Ascending aorta (tissue), 2 donors: Measurements from ENCODE around the gene NAV2. TPM values are rescaled to one million over a fixed set of nuclear protein-coding genes. Genes with fewer than 3 reads are reported as not detected.

Experiments
- DNase-seq, 2 donors: peaks; one replicate each; pipeline ENCODE4 v3.0.0-alpha.2; 2019; ENCODE audit warnings: low spot score in 2 of 2
- H3K27ac ChIP-seq, 2 donors: fragments of 200-600 bp; sonication (generic); one replicate each; pipeline ENCODE4 v1.5.1; 2016 to 2017; ENCODE audit warnings: mild to moderate bottlenecking in 1 of 2
- H3K27me3 ChIP-seq: fragments of 200-600 bp; sonication (generic); one replicate; pipeline ENCODE4 v1.5.1; 2017
- H3K36me3 ChIP-seq, 2 donors: fragments of 200-600 bp; sonication (generic); one replicate each; pipeline ENCODE4 v1.5.1; 2016
- H3K4me1 ChIP-seq, 2 donors: fragments of 200-600 bp; sonication (generic); one replicate each; pipeline ENCODE4 v1.5.1; 2016 to 2017; ENCODE audit warnings: mild to moderate bottlenecking in 1 of 2
- H3K4me3 ChIP-seq, 2 donors: fragments of 200-600 bp; sonication (generic); one replicate each; pipeline ENCODE4 v1.5.1; 2016 to 2017; ENCODE audit warnings: mild to moderate bottlenecking in 1 of 2
- H3K9me3 ChIP-seq, 2 donors: fragments of 200-600 bp; sonication (generic); one replicate each; pipeline ENCODE4 v1.5.1; 2016
- intact Hi-C: fragments of 100-400 bp; cut with DNase I; formaldehyde crosslinking; loops from one replicate; pipeline ENCODE4 v1.15.1; 2023
- total RNA-seq: library from RNA; depleted of rRNA; stranded (reverse); fragments of >200 nt; gene quantifications from one replicate; pipeline ENCODE4 v1.1.0, GENCODE V29; 2016
- TF ChIP-seq, protein P1 (sequence below), 3 experiments: fragments of 200-600 bp in 2 of 3; fragments of 450-650 bp in 1 of 3; sonication (generic) in 2 of 3; IDR thresholded peaks; one replicate each; pipeline ENCODE4 v1.5.1; 2016 to 2019; ENCODE audit warnings: antibody characterized with exemption in 3 of 3, mild to moderate bottlenecking in 1 of 3, moderate library complexity in 1 of 3

Gene NAV2
- total RNA-seq, 1 donor from 2014 or later: 62.6 TPM

DNA sequence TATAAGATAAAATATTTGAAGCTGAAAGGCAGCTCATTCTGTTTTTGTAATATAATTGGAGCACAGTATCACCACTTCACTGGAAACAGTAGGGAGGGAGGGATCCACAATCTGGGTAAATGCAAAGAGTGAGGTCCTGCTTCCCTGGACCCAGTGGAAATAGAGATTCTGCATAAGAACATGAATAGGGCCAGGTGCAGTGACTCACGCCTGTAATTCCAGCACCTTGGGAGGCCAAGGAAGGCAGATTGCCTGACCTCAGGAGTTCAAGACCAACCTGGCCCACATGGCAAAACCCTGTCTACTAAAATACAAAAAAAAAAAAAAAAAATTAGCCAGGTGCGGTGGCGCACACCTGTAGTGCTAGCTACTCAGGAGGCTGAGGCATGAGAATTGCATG is 303.9 kb downstream of the NAV2 start:
- Histone ChIP-seq H3K27me3 (no peaks in the 10 kb centered on the region), H3K4me3 (no peak overlapping the region), H3K36me3 (peaks cover 0 to 4% of the 10 kb centered on the region in 2 donors), H3K4me1 (no peaks in the 10 kb centered on the region), H3K9me3 (no peaks in the 10 kb centered on the region), H3K27ac (no peak overlapping the region)
- TF ChIP-seq, protein P1, sequence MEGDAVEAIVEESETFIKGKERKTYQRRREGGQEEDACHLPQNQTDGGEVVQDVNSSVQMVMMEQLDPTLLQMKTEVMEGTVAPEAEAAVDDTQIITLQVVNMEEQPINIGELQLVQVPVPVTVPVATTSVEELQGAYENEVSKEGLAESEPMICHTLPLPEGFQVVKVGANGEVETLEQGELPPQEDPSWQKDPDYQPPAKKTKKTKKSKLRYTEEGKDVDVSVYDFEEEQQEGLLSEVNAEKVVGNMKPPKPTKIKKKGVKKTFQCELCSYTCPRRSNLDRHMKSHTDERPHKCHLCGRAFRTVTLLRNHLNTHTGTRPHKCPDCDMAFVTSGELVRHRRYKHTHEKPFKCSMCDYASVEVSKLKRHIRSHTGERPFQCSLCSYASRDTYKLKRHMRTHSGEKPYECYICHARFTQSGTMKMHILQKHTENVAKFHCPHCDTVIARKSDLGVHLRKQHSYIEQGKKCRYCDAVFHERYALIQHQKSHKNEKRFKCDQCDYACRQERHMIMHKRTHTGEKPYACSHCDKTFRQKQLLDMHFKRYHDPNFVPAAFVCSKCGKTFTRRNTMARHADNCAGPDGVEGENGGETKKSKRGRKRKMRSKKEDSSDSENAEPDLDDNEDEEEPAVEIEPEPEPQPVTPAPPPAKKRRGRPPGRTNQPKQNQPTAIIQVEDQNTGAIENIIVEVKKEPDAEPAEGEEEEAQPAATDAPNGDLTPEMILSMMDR (IDR thresholded peaks at IDR 0.05): no peak
- DNase-seq: no peak
- intact Hi-C loops: no loop called here

DNA sequence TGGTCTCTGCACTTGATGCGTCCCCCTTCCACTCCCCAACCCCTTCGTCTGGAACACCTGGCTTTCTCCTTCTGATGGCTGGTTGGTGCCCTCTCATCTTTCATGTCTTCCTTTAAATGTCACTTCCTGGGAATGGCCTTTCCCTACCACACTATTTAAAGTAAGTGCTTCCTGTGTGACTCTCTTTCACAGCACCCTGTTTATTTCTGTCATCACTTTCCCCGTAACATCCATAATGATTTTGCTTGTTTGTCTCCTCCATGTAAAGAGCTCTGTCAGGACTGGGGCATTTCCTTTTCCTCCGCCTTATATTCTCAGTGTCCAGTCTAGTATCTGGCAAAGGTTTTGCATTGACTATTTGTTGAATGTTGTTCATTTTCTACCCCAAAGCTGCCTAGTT is 304.7 kb downstream of the NAV2 start:
- intact Hi-C loops: no loop called here
- H3K27ac ChIP-seq: no peak overlapping the region
- no peaks in the 10 kb centered on the region for H3K36me3 ChIP-seq
- no peak overlapping the region for H3K4me3 ChIP-seq
- DNase-seq: no peak
- H3K4me1 ChIP-seq: no peaks in the 10 kb centered on the region
- no peaks in the 10 kb centered on the region for H3K27me3 ChIP-seq
- TF ChIP-seq, protein P1 (IDR thresholded peaks at IDR 0.05): no peak
- H3K9me3 ChIP-seq: no peaks in the 10 kb centered on the region

DNA sequence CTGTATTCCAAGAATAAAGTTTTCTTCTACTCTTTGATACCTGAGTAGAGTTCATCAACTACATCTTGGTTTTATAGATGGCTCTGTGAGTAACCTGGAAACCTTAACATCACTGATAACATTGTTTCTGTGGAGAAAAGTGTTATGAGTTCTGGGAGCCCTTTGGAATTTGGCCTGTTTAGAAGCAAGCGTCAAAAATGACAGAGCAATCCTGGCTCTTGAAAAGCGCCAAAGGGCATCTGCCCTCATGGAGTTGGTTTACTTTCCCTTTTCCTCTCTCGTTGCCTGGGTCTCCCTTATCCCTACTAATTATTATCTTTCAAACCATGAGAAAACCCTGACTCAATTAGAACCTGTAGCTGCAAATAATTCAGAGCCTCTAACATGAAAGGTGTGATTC is 307.6 kb downstream of the NAV2 start:
- no peak overlapping the region for H3K27ac ChIP-seq
- no peaks in the 10 kb centered on the region for H3K9me3 ChIP-seq
- no peak for DNase-seq
- H3K36me3 ChIP-seq: no peaks in the 10 kb centered on the region
- TF ChIP-seq, protein P1 (IDR thresholded peaks at IDR 0.05): no peak
- H3K4me3 ChIP-seq: no peak overlapping the region
- intact Hi-C loops: no loop called here
- H3K27me3 ChIP-seq: no peaks in the 10 kb centered on the region
- H3K4me1 ChIP-seq: peaks cover 0 to 14% of the 10 kb centered on the region in 2 donors

GRCh38 chr11:20020716-20021115 is 308.1 kb downstream of the NAV2 start:
- peak overlapping the region in 1 of 2 donors; percentile 7 for H3K27ac ChIP-seq
- H3K36me3 ChIP-seq: no peaks in the 10 kb centered on the region
- H3K4me3 ChIP-seq: no peak overlapping the region
- peaks cover 0 to 16% of the 10 kb centered on the region in 2 donors for H3K4me1 ChIP-seq
- no peaks in the 10 kb centered on the region for H3K27me3 ChIP-seq
- no peaks in the 10 kb centered on the region for H3K9me3 ChIP-seq
- TF ChIP-seq, protein P1 (IDR thresholded peaks at IDR 0.05): no peak
- intact Hi-C loops: no loop called here
- no peak for DNase-seq

DNA sequence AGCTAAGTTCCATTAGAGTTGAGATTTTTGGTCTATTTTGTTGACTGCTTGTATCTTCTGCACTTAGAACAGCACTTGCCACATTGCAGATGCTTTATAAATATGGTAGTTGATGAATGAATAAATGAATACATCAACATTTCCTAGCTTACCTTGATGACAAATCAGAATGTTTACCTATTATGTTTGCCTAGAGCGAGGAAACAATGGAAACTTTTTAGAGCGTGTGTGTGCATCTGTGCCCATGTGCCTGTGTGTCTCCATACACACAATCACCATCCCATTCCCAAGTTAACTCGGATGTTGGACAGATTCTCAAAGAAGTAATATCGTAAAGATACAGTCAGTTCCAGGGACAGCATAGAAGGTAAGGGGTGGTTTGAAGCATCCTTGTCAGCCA is 308.6 kb downstream of the NAV2 start:
- no peaks in the 10 kb centered on the region for H3K9me3 ChIP-seq
- H3K36me3 ChIP-seq: no peaks in the 10 kb centered on the region
- intact Hi-C loops: no loop called here
- peaks cover 0 to 16% of the 10 kb centered on the region in 2 donors for H3K4me1 ChIP-seq
- TF ChIP-seq, protein P1 (IDR thresholded peaks at IDR 0.05): no peak
- no peak for DNase-seq
- no peaks in the 10 kb centered on the region for H3K27me3 ChIP-seq
- H3K27ac ChIP-seq: no peak overlapping the region
- no peak overlapping the region for H3K4me3 ChIP-seq

DNA sequence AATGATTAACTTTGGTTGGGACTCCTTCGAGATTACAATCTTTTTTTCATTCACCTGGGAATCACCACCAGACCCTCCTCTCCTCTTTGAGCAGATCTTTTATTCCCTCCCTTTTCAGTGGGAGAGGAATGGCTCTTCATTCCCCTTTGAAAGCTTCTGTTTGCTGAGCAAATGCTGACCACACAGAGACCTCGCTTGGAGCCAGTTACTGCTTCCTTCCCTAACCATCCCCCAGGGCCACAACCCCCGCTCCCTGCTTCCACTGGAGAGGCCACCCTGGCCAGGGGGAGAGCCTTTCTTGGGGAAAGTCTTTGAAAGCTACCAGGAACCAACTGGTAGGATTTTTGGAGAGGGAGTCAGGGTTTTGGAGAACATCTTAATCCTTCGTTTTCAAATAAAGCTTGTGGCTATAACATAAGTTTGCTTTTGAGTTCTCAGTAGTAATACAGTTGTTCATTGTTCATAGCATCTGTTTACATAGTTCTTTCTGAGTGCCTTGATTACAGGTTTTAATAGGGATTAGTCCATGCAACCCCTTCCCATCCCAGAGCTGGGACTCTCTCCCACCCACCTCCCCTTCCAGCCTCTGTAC is 309.2 kb downstream of the NAV2 start:
- H3K4me1 ChIP-seq: peaks cover under 1 to 16% of the 10 kb centered on the region in 2 donors
- H3K9me3 ChIP-seq: no peaks in the 10 kb centered on the region
- no peaks in the 10 kb centered on the region for H3K27me3 ChIP-seq
- peak overlapping the region in 1 of 2 donors; percentile 46 for H3K4me3 ChIP-seq
- intact Hi-C loops: no loop called here
- no peaks in the 10 kb centered on the region for H3K36me3 ChIP-seq
- peak overlapping the region in 1 of 2 donors; percentile 29 for H3K27ac ChIP-seq
- TF ChIP-seq, protein P1 (IDR thresholded peaks at IDR 0.05): no peak
- no peak for DNase-seq
